ENCODE measurements around the gene PEF1. TPM values are rescaled to one million over a fixed set of nuclear protein-coding genes. Genes with fewer than 3 reads are reported as not detected.

PEF1 gene
- total RNA-seq, 3 donors from 2014 or later (not counting 1 experiment from before 2014, with no cell fraction given): 48.9 to 62.8 (median 49.9) TPM

DNA sequence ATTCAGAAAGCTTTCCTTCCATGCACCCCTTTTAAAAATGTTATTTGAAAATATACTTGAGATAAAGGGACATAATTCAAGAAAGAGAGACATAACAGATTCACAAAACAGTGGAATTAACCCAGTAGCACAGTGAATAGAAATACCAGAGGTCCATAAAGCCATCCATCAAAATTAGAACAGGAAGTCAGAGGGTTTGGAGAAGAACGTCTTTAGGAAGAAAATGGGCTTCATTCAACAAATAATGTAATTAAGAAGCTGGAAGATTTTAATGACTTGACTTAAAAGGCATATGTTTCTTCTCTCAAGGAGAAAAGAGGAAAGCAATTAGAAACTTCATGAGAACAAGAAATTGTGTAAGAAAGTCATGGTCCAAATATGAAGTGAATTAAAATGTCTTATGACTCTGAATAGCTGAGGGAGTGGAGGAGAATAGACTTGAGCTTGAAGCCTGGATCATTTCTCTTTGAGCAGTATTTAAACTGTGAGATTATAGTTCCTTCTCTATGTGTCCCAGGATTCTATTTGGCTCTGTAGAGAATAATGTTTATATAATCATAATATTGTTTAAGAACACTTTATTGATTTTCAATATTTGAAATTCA is 35.1 kb downstream of the PEF1 start:
- H3K27ac Mint-ChIP-seq: no peak overlapping the region
- no peak for ATAC-seq
- WGBS (ENCODE audit: insufficient coverage): 9% methylated on average over 1 of the region's 1 CpG

DNA sequence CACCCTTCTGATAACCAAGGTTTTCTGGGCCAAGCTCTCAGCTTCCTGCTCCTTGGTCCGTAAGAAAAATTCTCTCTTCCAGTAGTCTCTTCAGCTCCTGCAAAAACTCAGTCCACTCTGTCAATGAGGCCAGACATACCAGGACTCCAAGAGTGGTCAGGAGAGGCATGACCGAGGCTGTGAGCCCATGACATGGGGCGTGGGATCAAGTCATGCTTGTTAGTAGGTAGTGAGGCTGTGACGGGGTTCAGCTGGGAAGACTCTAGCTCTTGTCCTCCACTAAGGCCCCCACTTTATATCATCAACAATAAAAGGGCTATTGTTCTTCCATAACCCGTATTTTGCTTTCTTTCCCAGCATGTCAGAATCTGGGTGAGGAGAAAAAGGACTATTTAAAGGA is 37.3 kb downstream of the PEF1 start:
- no peaks in the 10 kb centered on the region for H3K9me3 Mint-ChIP-seq
- Histone ChIP-seq H3K9me3 (ENCODE audit: control insufficient read depth, insufficient read depth, low read length) (no peaks in the 10 kb centered on the region), H3K27me3 (ENCODE audit: control insufficient read depth, insufficient read depth, low read length) (no peaks in the 10 kb centered on the region), H3K4me1 (ENCODE audit: control insufficient read depth, insufficient read depth, low read length) (no peaks in the 10 kb centered on the region), H3K4me3 (ENCODE audit: low read length) (no peak overlapping the region), H3K36me3 (ENCODE audit: control insufficient read depth, insufficient read depth, low read length) (no peaks in the 10 kb centered on the region), H3K27ac (ENCODE audit: low read length) (no peak overlapping the region)
- DNase-seq (no peak), ATAC-seq (no peak)
- WGBS (ENCODE audit: insufficient coverage): 97% methylated on average over 2 of the region's 5 CpGs
- peaks cover 0 to 11% of the 10 kb centered on the region in 2 donors for H3K27me3 Mint-ChIP-seq (ENCODE audit: low read depth in 2 of 2)
- intact Hi-C loops (cut with micrococcal nuclease): no loop called here
- TF ChIP-seq, protein P1, sequence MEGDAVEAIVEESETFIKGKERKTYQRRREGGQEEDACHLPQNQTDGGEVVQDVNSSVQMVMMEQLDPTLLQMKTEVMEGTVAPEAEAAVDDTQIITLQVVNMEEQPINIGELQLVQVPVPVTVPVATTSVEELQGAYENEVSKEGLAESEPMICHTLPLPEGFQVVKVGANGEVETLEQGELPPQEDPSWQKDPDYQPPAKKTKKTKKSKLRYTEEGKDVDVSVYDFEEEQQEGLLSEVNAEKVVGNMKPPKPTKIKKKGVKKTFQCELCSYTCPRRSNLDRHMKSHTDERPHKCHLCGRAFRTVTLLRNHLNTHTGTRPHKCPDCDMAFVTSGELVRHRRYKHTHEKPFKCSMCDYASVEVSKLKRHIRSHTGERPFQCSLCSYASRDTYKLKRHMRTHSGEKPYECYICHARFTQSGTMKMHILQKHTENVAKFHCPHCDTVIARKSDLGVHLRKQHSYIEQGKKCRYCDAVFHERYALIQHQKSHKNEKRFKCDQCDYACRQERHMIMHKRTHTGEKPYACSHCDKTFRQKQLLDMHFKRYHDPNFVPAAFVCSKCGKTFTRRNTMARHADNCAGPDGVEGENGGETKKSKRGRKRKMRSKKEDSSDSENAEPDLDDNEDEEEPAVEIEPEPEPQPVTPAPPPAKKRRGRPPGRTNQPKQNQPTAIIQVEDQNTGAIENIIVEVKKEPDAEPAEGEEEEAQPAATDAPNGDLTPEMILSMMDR (IDR thresholded peaks at IDR 0.05): no peak
- no peaks in the 10 kb centered on the region for H3K4me1 Mint-ChIP-seq
- no peak overlapping the region for H3K27ac Mint-ChIP-seq
- H3K4me3 Mint-ChIP-seq: no peak overlapping the region
- H3K36me3 Mint-ChIP-seq: no peaks in the 10 kb centered on the region

More for the DNA sequence above, 35.1 kb downstream of the PEF1 start:
- DNase-seq: no peak
- Histone ChIP-seq H3K27me3 (ENCODE audit: control insufficient read depth, insufficient read depth, low read length) (no peaks in the 10 kb centered on the region), H3K9me3 (ENCODE audit: control insufficient read depth, insufficient read depth, low read length) (no peaks in the 10 kb centered on the region), H3K4me3 (ENCODE audit: low read length) (no peak overlapping the region), H3K27ac (ENCODE audit: low read length) (no peak overlapping the region), H3K4me1 (ENCODE audit: control insufficient read depth, insufficient read depth, low read length) (no peaks in the 10 kb centered on the region), H3K36me3 (ENCODE audit: control insufficient read depth, insufficient read depth, low read length) (no peaks in the 10 kb centered on the region)
- H3K27me3 Mint-ChIP-seq (ENCODE audit: low read depth in 2 of 2): peaks cover 0 to 7% of the 10 kb centered on the region in 2 donors
- no peaks in the 10 kb centered on the region for H3K36me3 Mint-ChIP-seq
- no peak overlapping the region for H3K4me3 Mint-ChIP-seq
- H3K4me1 Mint-ChIP-seq: no peaks in the 10 kb centered on the region
- TF ChIP-seq, protein P1 (IDR thresholded peaks at IDR 0.05): no peak
- intact Hi-C loops (cut with micrococcal nuclease): no loop called here
- H3K9me3 Mint-ChIP-seq: no peaks in the 10 kb centered on the region

DNA sequence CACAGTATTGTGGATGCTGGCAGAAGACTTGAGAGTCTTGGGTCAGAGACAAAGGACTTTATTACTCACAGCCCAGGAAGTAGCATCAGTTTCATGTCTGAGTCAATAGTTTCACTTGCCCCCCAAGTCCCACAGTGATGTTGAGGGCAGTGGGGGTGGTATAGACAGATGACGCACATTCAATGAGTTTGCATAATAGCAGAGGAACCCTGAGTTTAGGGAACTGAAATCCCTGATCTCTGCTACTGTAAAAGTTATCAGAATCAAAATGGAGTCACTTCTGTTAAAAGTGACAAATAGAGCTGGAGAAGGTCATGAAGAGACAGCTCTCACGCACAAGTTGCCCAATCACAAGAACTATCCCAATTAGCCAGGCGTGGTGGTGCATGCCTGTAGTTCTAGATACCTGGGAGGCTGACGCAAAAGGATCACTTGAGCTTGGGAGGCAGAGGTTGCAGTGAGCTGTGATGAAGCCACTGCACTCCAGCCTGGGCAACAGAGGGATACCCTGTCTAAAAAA is 38.7 kb downstream of the PEF1 start:
- peak in 1 of 2 donors; percentile 10 for DNase-seq
- no peaks in the 10 kb centered on the region for H3K9me3 ChIP-seq (ENCODE audit: control insufficient read depth, insufficient read depth, low read length)
- Mint-ChIP-seq H3K27ac (no peak overlapping the region), H3K4me3 (no peak overlapping the region), H3K4me1 (no peaks in the 10 kb centered on the region), H3K9me3 (no peaks in the 10 kb centered on the region), H3K27me3 (ENCODE audit: low read depth in 2 of 2) (peaks cover 0 to 11% of the 10 kb centered on the region in 2 donors), H3K36me3 (no peaks in the 10 kb centered on the region)
- no peak overlapping the region for H3K27ac ChIP-seq (ENCODE audit: low read length)
- H3K27me3 ChIP-seq (ENCODE audit: control insufficient read depth, insufficient read depth, low read length): no peaks in the 10 kb centered on the region
- no peaks in the 10 kb centered on the region for H3K36me3 ChIP-seq (ENCODE audit: control insufficient read depth, insufficient read depth, low read length)
- TF ChIP-seq, protein P1 (IDR thresholded peaks at IDR 0.05): no peak
- no peak overlapping the region for H3K4me3 ChIP-seq (ENCODE audit: low read length)
- 76% methylated on average over 4 of the region's 4 CpGs for WGBS (ENCODE audit: insufficient coverage)
- H3K4me1 ChIP-seq (ENCODE audit: control insufficient read depth, insufficient read depth, low read length): no peaks in the 10 kb centered on the region
- intact Hi-C loops (cut with micrococcal nuclease): no loop called here
- ATAC-seq: peak; percentile 18 to 52 (median 48)

DNA sequence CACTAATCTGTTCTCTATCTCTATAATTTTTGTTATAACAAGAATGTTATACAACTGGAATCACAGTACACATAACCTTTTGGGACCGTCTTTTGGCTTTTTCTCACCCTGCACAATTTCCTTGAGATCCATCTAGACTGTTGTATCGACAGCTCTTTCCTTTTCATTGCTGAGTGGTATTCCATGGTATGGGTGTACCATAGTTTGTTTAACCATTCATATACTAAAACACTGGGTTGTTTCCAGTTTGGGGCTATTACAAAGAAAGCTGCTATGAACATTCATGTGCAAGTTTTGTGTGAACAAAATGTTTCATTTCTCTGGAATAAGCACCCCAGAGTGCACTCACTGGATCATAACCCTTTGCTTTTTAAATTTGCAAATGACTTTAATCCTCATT is 42.6 kb downstream of the PEF1 start:
- H3K4me1 ChIP-seq (ENCODE audit: control insufficient read depth, insufficient read depth, low read length): no peaks in the 10 kb centered on the region
- Mint-ChIP-seq H3K27ac (no peak overlapping the region), H3K4me3 (no peak overlapping the region), H3K9me3 (no peaks in the 10 kb centered on the region), H3K36me3 (no peaks in the 10 kb centered on the region), H3K4me1 (no peaks in the 10 kb centered on the region), H3K27me3 (ENCODE audit: low read depth in 2 of 2) (peaks cover 6 to 8% of the 10 kb centered on the region in 2 donors)
- H3K36me3 ChIP-seq (ENCODE audit: control insufficient read depth, insufficient read depth, low read length): no peaks in the 10 kb centered on the region
- intact Hi-C loops (cut with micrococcal nuclease): no loop called here
- TF ChIP-seq, protein P1 (IDR thresholded peaks at IDR 0.05): no peak
- WGBS (ENCODE audit: insufficient coverage): no CpG with 5 or more reads among the region's 2 CpGs
- no peak overlapping the region for H3K4me3 ChIP-seq (ENCODE audit: low read length)
- ATAC-seq (no peak), DNase-seq (no peak)
- no peaks in the 10 kb centered on the region for H3K9me3 ChIP-seq (ENCODE audit: control insufficient read depth, insufficient read depth, low read length)
- no peaks in the 10 kb centered on the region for H3K27me3 ChIP-seq (ENCODE audit: control insufficient read depth, insufficient read depth, low read length)
- no peak overlapping the region for H3K27ac ChIP-seq (ENCODE audit: low read length)
